Activated CD8-positive, alpha-beta memory T cell treated with anti-CD3 and anti-CD28 coated beads, Interleukin-2, amount 50 U/mL, for 24 hours (primary cell): ENCODE results near the gene SNPH.
"Not testable (repeated sequence)": the region's sequence is repeated elsewhere in the genome, so short reads cannot be mapped to it uniquely, and the experiment has no call there.

Experiments used
- DNase-seq: peaks from one replicate; pipeline ENCODE4 v3.0.0-alpha.2; 2020; ENCODE audit errors: extremely low read depth

Gene SNPH, protein sequence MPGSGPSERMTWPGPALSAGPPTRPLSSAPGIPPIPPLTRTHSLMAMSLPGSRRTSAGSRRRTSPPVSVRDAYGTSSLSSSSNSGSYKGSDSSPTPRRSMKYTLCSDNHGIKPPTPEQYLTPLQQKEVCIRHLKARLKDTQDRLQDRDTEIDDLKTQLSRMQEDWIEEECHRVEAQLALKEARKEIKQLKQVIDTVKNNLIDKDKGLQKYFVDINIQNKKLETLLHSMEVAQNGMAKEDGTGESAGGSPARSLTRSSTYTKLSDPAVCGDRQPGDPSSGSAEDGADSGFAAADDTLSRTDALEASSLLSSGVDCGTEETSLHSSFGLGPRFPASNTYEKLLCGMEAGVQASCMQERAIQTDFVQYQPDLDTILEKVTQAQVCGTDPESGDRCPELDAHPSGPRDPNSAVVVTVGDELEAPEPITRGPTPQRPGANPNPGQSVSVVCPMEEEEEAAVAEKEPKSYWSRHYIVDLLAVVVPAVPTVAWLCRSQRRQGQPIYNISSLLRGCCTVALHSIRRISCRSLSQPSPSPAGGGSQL

DNA sequence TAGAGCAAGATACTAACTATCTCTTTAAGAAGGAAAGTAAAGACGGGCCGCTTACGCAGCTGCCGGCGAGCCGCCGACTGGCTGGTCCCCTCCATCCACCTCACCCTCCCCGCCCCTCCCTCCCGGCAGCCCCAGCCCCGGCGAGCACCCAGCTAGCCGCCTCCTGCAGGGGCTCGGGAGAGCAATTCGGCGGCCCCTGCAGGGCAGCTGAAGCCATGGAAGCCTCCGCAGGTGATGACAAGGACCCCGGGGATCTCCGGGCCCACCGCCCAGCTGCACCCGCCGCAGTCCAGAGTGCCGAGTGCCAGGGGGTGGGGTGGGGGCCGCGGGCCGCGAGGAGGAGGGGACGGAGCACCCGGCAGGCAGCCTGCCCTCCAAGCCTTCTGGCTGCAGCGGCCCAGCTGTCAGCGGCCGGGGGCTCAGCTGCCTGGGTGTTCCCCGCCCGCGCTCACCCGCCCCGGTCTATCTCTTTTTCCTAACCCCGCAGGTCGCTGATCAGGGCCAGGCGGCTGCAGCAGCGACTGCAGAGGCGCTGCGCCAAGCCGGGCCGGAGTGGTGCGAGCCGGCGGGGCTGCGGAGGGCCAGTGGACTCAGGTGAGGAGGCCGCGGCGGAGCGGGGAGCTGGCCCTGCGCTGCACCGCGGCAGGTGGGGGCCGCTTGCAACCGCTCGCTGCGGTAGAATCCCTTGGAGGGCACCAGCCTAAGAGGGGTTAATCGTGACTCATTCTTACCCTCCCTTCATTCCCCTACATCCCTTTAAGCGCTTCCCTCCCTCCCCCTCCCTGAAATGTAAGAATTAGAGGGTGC lies at the start of gene SNPH:
TSS of gene SNPH (plus strand) at position 128 of the 807 bp plus-strand sequence. CDS start 29,946 bp downstream, outside the sequence.
- peak; percentile 42 for DNase-seq

DNA sequence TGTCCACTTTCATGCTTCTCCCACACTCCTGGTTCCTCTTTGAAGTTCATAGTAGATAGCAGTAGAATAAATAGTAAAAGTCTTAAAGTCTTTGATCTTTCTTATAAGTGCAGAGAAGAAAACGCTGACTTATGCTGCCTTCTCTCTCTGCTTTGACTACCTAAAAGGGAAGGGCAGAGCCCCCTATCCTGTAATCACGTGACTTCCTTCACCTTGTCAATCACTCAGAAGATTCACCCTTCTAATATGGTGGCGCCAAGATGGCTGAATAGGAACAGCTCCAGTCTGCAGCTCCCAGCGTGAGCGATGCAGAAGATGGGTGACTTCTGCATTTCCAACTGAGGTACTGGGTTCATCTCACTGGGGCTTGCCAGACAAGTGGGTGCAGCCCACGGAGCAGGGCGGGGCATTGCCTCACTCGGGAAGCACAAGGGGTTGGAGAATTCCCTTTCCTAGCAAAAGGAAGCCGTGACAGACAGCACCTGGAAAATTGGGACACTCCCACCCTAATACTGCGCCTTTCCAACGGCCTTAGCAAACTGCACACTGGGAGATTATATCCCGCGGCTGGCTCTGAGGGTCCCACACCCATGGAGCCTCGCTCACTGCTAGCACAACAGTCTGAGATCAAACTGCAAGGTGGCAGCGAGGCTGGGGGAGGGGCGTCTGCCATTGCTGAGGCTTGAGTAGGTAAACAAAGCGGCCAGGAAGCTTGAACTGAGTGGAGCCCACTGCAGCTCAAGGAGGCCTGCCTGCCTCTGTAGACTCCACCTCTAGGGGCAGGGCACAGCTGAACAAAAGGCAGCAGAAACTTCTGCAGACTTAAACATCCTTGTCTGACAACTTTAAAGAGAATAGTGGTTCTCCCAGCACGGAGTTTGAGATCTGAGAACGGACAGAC lies 49.3 kb upstream of the SNPH start:
- not testable (repeated sequence) for DNase-seq

DNA sequence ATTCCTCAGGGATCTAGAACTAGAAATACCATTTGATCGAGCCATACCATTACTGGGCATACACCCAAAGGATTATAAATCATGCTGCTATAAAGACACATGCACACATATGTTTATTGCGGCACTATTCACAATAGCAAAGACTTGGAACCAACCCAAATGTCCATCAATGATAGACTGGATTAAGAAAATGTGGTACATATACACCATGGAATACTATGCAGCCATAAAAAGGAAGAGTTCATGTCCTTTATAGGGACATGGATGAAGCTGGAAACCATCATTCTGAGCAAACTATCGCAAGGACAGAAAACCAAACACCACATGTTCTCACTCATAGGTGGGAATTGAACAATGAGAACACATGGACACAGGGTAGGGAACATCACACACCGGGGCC lies 43.3 kb upstream of the SNPH start:
- DNase-seq, result not testable (repeated sequence)

DNA sequence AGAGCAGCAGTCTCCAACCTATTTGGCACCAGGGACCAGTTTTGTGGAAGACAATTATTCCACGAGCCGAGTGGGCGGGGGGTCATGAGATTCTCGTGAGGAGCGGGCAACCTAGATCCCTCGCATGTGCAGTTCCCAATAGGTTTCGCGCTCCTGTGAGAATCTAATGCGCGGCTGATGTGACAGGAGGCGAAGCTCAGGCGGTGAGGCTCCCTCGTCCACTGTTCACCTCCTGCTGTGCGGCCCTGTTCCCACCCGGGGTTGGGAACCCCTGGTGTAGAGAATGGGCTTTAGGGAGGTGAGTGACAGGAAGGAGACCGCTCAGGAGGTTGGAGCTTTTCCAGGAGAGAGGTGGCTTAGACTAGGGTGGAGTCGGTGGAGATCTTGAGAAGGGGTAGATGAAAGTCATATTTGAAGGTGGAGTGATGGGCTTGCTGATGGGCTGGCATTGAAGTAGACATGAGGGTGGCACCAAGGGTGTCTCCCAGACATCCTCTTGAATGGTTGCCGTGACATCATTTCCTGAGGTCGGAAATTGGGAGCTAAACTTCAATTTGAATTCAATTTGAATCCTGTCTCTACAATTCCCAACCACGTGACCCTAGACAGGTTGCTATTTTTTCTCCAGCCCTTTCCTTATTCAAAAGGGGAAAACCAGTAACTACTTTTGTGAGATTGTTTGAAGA lies 41.7 kb upstream of the SNPH start:
- no peak for DNase-seq

DNA sequence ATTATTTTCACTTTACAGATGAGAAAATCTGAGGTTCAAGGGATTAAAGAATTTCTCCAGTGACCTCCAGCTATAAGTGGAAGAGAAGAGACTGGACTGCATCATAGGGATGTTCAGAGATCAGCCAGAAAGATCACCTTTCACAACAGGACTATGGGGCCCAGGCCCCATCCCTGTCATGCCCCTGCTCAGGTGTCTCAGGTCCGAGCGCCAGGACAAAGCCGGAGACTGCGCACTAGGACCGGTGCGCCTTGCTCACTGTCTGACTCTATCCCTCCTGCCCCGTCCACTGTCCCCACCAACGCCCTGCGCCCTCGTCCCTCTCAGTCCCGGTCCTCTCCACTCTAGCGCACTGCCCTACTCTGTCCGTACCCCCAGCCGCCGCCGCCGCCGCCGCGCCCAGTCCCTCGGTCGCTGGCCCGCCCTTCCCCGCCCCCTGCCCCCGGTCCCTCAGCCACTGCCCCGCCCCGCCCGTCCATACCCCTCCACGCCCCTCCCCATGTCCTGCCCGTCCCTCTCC lies 40.8 kb upstream of the SNPH start:
- no peak for DNase-seq

DNA sequence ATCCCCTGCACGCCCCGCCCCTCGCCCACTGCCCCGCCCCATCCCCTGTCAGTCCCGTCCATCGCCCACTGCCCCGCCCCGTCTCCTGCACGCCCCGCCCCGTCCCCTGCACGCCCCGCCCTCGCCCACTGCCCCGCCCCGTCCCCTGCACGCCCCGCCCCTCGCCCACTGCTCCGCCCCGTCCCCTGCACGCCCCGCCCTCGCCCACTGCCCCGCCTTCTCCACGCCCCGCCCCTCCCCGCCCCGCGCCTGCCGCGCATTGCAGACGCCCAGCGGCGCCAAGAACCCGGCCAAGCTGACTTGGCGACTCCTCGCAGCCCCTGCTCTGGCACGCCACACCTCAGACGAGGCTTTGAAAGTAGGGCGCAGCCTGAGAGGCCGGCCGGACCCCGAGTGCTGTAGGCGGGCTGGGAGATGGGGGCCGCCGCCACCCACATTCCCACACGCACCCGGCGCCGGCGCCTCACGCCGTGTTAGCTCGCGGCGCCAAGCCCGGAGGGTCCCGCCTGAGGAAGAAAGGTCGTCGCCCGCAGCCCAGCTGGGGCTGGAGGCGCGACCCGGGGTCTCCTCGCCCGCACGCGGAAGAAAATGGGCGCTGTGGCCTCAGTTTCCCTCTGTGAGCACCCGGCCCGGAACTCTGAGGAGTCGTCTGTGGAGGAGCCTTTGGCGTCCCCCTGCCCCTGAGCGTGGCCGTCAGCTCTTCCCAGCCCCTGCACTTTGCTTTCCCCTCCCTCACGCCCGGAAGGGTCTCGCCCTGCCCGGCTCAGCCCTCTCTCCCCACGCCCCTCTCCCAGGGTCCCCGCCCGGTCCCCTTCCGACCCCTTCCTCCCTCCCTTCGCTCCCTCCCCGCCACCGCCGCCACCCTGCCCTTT lies 40.1 kb upstream of the SNPH start, which contains the start of gene RAD21L1:
TSS of gene RAD21L1 (plus strand) at position 262 of the 872 bp plus-strand sequence. CDS start 2,410 bp downstream, outside the sequence.
- peak; percentile 56 for DNase-seq

DNA sequence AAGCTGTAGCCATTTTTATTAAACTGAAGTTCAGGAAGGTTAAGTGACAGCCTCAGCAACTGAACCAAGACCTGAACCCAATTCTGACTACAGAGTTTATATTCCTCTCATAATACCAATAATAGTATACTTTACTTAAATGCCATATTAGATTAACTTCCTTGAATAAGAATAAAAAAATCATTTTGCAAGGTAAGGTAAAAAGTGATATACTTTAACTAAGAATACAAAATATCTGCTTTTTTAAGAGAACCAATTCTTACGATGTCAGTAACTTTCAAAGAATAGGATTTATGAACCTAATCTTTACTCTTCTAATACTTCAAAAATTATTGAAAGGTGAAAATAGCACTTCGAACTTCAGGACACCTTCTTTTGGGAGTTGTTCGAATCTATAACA lies 36.6 kb upstream of the SNPH start:
- no peak for DNase-seq

DNA sequence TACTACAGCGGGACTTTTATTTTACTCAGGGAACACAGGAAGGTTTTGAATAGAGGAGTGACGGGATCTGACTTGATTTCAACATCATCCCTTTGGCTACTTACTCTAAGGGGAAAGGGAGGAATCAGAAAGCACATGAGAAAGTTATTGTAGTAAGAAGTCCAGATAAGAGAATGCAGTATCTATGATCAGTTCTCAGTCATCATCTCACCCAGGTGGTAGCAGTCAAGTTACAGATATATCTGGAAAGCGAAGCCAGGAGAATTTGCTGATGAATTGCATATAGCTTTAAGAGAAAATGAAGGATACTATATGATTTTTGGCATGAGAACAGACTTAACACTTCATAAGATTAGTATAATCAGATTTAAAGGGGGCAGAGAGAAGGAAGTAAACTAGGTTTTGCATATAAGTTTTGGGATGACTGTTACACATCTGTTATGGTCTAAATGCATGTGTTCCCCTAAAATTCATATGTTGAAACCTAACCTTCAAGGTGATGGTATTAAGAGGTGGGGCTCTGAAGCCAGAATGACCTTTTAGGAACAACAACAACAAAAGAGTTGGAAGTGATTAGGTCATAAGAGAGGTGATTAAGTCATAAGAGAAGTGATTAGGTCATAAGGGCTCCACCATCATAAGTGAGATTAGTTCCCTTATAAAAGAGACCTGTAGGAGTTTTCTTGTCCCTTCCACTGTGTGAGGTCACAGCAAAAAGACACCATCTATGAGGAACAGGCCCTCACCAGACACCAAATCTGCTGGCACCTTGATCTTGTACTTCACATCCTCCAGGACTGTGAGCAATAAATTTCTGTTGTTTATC lies 33.6 kb upstream of the SNPH start:
- no peak for DNase-seq

DNA sequence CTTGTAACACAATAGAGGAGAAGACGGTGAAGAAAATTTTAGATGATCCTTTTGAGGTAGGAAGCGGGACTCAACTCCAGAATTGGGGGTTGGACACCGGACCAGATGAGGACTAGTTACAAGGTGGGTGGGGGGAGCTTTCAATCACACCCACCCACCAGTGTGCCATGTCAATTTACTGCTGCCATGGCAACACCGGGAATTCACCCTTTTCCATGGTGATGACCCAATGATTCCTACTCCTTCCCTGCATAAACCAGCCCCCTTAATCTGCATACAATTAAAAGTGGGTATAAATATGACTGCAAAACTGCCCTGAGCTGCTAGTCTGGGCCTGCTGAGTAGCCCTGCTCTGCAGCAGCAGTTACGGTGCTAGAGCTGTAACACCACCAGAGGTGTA lies 25.5 kb upstream of the SNPH start:
- no peak for DNase-seq

DNA sequence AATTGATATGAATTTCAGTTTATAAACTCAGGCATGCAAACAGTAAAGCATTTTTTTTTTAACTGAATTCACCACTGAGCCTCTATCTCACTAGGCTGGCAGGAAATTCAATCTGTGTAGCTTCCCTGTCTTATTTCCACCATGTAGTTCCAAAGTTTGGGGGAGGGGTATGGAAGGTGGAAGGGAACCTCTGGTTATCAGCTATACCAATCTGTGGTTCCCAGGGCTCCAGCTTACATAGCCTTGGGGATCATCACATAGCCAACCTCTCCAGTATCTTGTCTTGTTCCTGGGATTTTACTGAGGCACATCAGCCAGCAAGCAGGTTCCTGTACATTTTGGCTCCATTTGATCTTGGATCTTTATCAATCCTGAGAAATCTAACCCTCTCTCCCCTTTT lies 24.6 kb upstream of the SNPH start:
- DNase-seq, result no peak

DNA sequence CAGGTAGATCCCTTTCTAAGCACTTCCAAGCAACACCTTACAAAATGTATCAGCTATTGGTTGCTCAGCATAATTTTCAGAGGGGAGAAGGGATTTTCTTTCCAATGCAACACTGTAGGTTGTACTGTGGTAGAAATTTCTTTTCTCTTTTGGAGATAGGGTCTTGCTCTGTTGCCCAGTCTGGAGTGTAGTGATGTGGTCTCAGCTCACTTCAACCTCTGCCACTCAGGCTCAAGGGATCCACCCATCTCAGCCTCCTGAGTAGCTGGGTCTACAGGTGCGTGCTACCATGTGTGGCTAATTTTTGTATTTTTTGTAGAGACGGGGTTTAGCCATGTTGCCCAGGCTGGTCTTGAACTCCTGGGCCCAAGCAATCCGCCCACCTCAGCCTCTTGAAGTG lies 24.0 kb upstream of the SNPH start:
- DNase-seq, result no peak

DNA sequence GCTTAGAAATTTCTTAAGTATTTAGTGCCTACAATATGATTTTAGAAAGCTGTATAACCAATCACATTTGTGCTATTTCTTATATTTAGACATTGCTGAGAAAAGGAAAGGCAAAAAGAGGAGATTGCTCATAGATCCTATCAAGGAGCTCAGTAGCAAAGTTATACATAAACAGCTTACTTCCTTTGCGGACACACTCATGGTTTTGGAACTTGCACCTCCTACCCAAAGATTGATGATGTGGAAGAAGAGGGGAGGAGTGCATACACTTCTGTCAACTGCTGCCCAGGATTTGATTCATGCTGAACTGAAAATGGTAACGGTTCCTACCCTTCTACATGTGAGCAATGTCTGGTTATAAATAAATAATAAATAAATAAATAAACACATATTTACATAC lies 23.6 kb upstream of the SNPH start:
- DNase-seq, result no peak

DNA sequence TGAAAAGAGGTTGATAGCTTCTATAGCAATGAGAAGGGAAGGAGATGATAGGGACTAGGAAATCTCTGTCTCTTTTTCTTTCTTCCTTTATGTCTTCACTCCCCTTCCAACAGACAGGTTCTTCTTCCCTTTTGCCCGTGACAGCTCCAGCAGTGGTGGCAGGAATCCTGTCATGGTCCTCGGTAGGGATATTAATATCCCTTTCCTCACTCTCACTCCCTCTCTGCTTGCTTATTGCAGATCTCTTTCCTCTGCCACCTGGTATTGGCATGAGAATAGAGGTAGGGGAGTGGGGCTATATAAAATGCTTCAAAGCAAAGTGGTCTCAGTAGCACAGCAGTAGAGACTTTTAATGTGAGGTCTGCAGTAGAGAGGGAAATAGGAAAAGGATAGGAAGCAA lies 20.5 kb upstream of the SNPH start:
- DNase-seq, result no peak

DNA sequence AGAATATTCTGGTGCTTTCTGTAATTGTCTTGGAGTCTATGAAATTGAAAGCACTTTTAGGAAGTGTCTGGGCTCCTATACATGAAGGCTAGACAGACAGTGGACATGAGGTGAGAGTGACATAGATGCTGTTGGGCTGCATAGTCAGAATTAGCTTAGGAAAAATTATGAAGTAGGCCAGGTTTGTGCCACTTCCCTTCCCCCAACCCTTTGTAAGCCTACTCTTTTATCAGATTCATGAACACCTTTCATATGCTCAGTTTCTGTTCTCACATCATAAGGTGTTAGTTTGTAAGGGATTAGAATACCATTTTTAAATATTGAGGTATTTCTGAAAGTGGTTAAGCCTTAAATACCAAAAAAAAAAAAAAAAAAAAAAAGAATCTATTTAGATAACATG lies 18.4 kb upstream of the SNPH start:
- no peak for DNase-seq

DNA sequence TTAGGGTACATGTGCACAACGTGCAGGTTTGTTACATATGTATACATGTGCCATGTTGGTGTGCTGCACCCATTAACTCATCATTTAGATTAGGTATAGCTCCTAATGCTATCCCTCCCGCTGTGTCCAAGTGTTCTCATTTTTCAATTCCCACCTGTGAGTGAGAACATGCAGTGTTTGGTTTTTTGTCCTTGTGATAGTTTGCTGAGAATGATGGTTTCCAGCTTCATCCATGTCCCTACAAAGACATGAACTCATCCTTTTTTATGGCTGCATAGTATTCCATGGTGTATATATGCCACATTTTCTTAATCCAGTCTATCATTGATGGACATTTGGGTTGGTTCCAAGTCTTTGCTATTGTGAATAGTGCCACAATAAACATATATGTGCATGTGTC lies 15.8 kb upstream of the SNPH start:
- DNase-seq, result not testable (repeated sequence)

DNA sequence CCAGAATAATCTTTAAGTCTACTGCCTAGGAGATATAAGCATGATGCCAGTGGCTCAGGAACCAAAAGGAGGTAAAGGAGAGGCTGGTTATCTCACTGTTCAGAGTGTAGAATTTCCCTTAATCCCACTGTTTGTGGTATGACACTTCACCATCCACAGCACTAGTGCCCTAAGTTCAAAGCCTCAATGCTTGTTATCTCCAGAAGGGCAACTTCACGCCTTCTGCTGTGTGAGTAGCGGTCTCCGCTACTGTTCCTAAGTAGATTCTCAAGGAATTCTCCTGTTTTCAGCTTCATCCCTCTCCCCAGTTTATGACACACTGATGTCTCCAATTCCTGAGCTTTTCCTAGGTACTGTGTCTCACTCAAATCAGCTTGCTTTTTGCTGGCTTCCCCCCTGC lies 13.7 kb upstream of the SNPH start:
- DNase-seq, result no peak

DNA sequence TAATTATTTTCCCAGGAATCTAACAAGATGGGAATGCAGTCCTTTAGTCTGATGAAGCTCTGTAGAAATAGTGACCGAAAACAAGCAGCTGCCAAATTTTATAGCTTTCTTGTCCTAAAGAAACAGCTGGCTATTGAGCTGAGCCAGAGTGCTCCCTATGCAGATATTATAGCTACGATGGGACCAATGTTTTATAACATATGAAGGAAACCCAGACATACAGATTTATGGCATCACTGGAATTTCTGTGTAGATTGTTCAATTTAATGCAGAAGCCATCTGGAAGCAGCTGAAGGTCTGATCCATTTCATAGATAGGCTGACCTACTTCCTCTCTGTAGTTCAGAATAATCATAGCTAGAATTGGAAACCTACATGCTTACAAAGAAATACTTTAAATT lies 11.8 kb upstream of the SNPH start:
- no peak for DNase-seq

DNA sequence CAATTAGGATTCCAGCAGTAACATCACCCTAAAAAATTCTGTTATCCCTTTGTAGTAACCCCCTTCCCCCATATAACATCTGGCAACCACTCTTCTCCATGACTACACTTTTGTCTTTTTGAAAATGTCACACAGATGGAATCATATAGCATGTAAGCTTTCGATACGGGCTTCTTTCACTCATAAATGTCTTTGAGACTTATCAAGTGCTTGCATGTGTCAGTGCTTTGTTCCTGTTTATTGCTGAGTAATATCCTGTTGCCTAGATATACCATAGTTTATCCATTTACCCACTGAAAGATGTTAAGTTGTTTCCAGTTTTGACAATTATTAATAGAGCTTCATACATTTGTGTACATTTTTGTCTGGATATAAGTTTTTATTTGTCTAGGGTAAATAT lies 10.4 kb upstream of the SNPH start:
- DNase-seq, result no peak

DNA sequence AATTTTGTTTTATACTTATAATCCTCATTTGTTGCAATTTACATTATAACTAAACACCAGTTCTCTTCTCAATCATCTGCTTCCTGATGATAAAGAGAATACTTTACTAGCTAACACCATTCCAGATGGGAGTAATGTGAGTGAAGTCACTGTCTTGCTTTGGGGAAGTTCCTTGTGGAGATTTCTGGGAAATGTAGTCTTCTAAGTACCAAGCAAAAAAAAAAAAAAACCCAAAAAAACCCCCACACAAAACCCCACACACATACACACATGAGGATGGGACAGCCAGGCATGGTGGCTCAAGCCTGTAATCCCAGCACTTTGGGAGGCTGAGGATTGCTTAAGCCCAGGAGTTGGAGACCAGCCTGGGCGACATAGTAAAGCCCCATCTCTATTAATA lies 2.2 kb upstream of the SNPH start:
- DNase-seq, result no peak
